Peyer's patch (tissue), 4 donors: ENCODE data around the gene GALNT2.

Source experiments
- POLR2A ChIP-seq, 2 donors: fragments of 450-650 bp; IDR thresholded peaks; one replicate each; pipeline ENCODE4 v1.5.1; 2017; ENCODE audit warnings: antibody characterized with exemption in 2 of 2, mild to moderate bottlenecking in 2 of 2, moderate library complexity in 2 of 2
- TF ChIP-seq, protein P1 (sequence below), 6 experiments: fragments of 450-650 bp in 4 of 6; fragments of 200-600 bp in 2 of 6; sonication (generic) in 1 of 6; IDR thresholded peaks; one replicate each; pipeline ENCODE4 v1.5.1; 2017 to 2019; ENCODE audit warnings: antibody characterized with exemption in 6 of 6, mild to moderate bottlenecking in 3 of 6, moderate library complexity in 1 of 6

GRCh38 chr1:230072296-230072695 is 5.3 kb downstream of the GALNT2 start:
- TF ChIP-seq, protein P1, sequence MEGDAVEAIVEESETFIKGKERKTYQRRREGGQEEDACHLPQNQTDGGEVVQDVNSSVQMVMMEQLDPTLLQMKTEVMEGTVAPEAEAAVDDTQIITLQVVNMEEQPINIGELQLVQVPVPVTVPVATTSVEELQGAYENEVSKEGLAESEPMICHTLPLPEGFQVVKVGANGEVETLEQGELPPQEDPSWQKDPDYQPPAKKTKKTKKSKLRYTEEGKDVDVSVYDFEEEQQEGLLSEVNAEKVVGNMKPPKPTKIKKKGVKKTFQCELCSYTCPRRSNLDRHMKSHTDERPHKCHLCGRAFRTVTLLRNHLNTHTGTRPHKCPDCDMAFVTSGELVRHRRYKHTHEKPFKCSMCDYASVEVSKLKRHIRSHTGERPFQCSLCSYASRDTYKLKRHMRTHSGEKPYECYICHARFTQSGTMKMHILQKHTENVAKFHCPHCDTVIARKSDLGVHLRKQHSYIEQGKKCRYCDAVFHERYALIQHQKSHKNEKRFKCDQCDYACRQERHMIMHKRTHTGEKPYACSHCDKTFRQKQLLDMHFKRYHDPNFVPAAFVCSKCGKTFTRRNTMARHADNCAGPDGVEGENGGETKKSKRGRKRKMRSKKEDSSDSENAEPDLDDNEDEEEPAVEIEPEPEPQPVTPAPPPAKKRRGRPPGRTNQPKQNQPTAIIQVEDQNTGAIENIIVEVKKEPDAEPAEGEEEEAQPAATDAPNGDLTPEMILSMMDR (IDR thresholded peaks at IDR 0.05): no peak
- no peak for TF ChIP-seq POLR2A (IDR thresholded peaks at IDR 0.05)
